ENCODE measurements around the gene ANKRD39. TPM values are rescaled to one million over a fixed set of nuclear protein-coding genes. Genes with fewer than 3 reads are reported as not detected.

Gene ANKRD39
- total RNA-seq, 1 donor = 5.1 TPM

DNA sequence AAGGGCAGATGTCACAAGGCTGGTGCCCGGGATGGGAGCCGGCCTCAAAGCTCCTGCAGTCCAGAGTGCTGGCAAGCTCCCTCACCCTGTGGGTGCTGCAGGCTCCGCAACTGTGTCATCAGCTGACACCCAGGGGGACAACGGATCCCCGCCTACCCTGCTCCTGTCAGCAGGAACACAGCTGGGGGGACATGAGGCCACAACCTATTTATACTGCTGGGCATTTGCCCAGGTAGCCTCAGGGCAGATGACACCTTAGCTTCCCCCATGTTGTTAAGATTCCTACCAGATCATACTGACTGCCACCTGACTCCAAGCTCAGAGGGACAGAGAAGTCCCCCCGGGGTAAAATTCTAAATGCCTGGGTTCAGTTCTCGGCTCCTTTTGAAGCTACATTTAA, 15.2 kb downstream of the ANKRD39 start:
- DNase-seq (ENCODE audit: insufficient read length, low spot score, missing footprints) = peak; percentile 39
- H3K36me3 ChIP-seq (ENCODE audit: insufficient read depth, low read length) = peaks cover 3% of the 10 kb centered on the region
- H2AFZ ChIP-seq (ENCODE audit: low read length) = no peak overlapping the region
- H3K9me3 ChIP-seq (ENCODE audit: low read depth, low read length) = no peaks in the 10 kb centered on the region
- H3K27me3 ChIP-seq (ENCODE audit: insufficient read depth, low read length) = no peaks in the 10 kb centered on the region
- H3K27ac ChIP-seq (ENCODE audit: low read depth, low read length) = no peak overlapping the region
- TF ChIP-seq, protein P1, sequence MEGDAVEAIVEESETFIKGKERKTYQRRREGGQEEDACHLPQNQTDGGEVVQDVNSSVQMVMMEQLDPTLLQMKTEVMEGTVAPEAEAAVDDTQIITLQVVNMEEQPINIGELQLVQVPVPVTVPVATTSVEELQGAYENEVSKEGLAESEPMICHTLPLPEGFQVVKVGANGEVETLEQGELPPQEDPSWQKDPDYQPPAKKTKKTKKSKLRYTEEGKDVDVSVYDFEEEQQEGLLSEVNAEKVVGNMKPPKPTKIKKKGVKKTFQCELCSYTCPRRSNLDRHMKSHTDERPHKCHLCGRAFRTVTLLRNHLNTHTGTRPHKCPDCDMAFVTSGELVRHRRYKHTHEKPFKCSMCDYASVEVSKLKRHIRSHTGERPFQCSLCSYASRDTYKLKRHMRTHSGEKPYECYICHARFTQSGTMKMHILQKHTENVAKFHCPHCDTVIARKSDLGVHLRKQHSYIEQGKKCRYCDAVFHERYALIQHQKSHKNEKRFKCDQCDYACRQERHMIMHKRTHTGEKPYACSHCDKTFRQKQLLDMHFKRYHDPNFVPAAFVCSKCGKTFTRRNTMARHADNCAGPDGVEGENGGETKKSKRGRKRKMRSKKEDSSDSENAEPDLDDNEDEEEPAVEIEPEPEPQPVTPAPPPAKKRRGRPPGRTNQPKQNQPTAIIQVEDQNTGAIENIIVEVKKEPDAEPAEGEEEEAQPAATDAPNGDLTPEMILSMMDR (IDR thresholded peaks at IDR 0.05; ENCODE audit: extremely low read depth, low read depth, low read length) = no peak
- no peak overlapping the region for H3K4me3 ChIP-seq (ENCODE audit: insufficient read depth, low read length)
- no peak overlapping the region for H3K4me2 ChIP-seq (ENCODE audit: insufficient read depth, low read length)
- H3K4me1 ChIP-seq (ENCODE audit: insufficient read depth, low read length) = no peaks in the 10 kb centered on the region
- no peaks in the 10 kb centered on the region for H3K79me2 ChIP-seq (ENCODE audit: insufficient read depth, low read length)
- no peaks in the 10 kb centered on the region for H4K20me1 ChIP-seq (ENCODE audit: insufficient read depth, low read length)

DNA sequence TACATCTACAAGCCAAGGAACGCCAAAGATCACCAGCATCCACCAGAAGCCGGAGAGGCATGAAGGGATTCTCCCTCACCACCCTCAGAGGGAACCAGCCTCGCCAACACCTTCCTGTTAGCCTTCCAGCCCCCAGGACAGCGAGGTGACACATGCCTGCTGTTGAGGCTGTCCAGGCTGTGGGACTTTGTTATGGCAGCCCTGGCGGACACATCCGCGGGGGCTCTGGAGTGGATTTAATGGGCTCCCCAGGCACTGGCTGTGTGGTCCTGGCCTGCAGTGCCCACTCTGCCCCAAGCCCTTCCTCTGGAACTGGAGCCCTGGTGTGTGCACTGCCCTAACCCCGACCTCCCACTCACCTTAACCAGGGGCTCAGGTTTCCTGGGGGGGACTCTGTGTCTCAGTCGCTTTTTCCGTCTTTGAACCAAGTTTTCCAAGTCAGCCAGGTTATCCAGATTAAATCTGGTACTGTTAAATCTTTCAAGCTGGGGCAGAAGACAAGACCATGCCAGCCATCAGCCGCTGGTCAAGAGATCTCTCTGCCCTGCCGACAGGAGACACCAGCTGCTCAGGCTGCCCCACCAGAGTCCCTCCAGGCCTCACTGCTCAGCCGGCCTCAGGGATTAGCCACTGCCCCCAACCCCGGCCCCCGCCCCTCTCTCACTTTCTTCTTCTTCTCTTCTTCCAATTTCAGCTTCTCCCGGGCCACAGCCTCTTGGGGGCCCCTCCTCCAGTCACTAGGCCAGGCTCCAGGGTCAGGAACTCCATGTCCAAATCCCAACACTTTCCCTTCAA, 15.9 kb downstream of the ANKRD39 start:
- no peak for DNase-seq (ENCODE audit: insufficient read length, low spot score, missing footprints)
- no peak overlapping the region for H3K27ac ChIP-seq (ENCODE audit: low read depth, low read length)
- H3K36me3 ChIP-seq (ENCODE audit: insufficient read depth, low read length) = peaks cover 3% of the 10 kb centered on the region
- no peak overlapping the region for H3K4me2 ChIP-seq (ENCODE audit: insufficient read depth, low read length)
- no peak overlapping the region for H2AFZ ChIP-seq (ENCODE audit: low read length)
- no peak overlapping the region for H3K4me3 ChIP-seq (ENCODE audit: insufficient read depth, low read length)
- H3K4me1 ChIP-seq (ENCODE audit: insufficient read depth, low read length) = no peaks in the 10 kb centered on the region
- no peaks in the 10 kb centered on the region for H3K9me3 ChIP-seq (ENCODE audit: low read depth, low read length)
- no peaks in the 10 kb centered on the region for H3K27me3 ChIP-seq (ENCODE audit: insufficient read depth, low read length)
- TF ChIP-seq, protein P1 (IDR thresholded peaks at IDR 0.05; ENCODE audit: extremely low read depth, low read depth, low read length) = no peak
- no peaks in the 10 kb centered on the region for H4K20me1 ChIP-seq (ENCODE audit: insufficient read depth, low read length)
- H3K79me2 ChIP-seq (ENCODE audit: insufficient read depth, low read length) = no peaks in the 10 kb centered on the region

DNA sequence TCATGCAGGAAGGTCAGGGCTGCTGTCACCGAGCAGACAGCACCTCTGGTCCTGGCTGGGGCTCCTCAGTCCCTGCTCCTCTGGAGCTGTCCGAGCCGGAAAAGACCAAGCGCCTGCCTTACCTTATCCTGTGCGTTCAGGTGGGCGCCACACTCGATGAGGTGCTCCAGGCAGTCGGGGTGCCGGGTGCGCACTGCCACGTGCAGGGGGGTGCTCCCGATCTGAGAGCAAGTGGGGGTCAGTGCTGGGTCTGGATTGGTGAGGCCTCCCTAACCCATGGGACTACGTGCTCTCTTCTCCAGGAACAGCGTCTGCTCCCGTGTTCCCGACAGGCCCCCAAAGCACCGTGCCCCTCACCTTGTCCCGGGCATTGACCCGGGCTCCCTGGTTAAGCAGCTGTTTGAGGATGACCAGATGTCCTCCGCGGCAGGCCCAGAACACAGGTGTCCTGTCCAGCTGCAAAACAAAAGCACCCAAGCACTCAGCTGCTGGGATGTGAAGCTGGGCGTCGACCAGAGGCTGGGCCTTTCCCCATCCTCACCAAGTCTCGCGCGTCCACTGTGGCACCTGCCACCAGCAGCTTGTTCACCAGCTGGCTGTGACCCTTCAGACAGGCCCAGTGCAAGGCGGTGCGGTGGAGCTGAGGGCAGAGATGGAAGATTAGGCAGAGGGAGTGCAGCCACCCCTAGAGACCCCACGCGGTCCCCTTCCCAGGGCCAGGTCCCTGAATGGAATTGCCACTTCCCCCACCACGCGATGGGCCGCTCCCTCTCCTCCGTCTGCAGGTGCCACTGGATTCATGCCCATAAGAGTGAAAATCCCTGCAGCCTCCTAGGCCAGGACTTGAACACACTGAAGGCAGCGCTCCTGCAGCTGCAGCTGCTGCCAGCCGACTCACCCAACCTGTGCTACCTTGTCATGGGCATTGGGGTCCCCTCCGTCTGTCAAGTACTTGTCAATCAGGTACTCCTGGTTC, 17.7 kb downstream of the ANKRD39 start:
- Histone ChIP-seq H3K27me3 (ENCODE audit: insufficient read depth, low read length) (no peaks in the 10 kb centered on the region), H2AFZ (ENCODE audit: low read length) (no peak overlapping the region), H3K27ac (ENCODE audit: low read depth, low read length) (no peak overlapping the region), H3K4me3 (ENCODE audit: insufficient read depth, low read length) (no peak overlapping the region), H3K36me3 (ENCODE audit: insufficient read depth, low read length) (no peaks in the 10 kb centered on the region), H3K4me1 (ENCODE audit: insufficient read depth, low read length) (no peaks in the 10 kb centered on the region), H4K20me1 (ENCODE audit: insufficient read depth, low read length) (no peaks in the 10 kb centered on the region), H3K9me3 (ENCODE audit: low read depth, low read length) (no peaks in the 10 kb centered on the region), H3K4me2 (ENCODE audit: insufficient read depth, low read length) (no peak overlapping the region), H3K79me2 (ENCODE audit: insufficient read depth, low read length) (no peaks in the 10 kb centered on the region)
- TF ChIP-seq, protein P1 (IDR thresholded peaks at IDR 0.05; ENCODE audit: extremely low read depth, low read depth, low read length) = no peak
- peak; percentile 57 for DNase-seq (ENCODE audit: insufficient read length, low spot score, missing footprints)

Measured in osteoblast (primary cell).